Stimulated activated CD4-positive, alpha-beta T cell treated with anti-CD3 and anti-CD28 coated beads, TNF-alpha, amount 100 ng/mL, for 24 hours (primary cell): ENCODE results near the gene RECQL.

Experiments used
- DNase-seq, 3 experiments: peaks; one replicate each; pipeline ENCODE4 v3.0.0-alpha.2; 2020; ENCODE audit warnings: low read depth in 3 of 3

RECQL gene, protein sequence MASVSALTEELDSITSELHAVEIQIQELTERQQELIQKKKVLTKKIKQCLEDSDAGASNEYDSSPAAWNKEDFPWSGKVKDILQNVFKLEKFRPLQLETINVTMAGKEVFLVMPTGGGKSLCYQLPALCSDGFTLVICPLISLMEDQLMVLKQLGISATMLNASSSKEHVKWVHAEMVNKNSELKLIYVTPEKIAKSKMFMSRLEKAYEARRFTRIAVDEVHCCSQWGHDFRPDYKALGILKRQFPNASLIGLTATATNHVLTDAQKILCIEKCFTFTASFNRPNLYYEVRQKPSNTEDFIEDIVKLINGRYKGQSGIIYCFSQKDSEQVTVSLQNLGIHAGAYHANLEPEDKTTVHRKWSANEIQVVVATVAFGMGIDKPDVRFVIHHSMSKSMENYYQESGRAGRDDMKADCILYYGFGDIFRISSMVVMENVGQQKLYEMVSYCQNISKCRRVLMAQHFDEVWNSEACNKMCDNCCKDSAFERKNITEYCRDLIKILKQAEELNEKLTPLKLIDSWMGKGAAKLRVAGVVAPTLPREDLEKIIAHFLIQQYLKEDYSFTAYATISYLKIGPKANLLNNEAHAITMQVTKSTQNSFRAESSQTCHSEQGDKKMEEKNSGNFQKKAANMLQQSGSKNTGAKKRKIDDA

DNA sequence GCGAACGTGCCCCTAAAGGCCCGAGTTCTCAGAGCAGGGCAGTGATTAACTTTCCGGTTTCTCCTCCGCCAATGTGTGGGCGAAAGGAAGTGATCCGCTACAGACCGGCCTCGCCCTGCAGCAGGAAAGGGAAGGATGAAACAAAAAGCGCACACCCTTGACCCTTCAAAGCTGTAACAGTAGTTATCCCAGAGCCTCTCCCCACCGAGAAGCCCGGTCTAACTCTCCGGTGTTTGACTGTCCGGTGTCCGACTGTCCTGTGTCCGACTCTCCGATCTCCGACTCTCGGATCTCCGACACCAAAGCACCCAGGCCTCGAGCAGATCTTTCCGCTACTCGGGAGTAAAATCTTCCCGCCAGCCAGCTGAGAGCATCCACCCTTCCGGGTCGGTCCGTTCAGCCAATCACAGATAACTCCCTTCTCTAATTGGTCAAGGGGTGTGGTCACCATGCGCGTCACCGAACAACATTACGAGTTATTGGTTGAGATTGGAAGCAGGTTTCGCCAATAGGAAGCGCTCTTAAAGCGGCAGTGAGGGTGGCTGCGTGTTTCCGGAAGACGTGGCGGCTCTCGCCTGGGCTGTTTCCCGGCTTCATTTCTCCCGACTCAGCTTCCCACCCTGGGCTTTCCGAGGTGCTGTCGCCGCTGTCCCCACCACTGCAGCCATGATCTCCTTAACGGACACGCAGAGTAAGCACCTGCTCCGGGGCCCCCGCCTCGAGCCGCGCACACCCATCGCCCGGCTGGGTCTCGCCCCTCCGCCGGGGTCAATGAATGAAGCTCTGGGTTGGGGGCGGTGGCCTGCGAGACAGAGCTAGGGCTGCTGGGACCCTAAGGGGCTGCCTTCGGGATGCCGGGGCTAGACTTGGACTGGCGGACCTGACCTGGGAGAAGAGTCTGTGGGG, at the start of gene RECQL, which contains the start of gene GOLT1B:
RECQL (minus strand) TSS at position 378 of the 906 bp plus-strand sequence. CDS start 2,065 bp downstream, outside the sequence.
GOLT1B (plus strand) TSS at position 532 of the 906 bp plus-strand sequence; CDS start at position 667, 135 bp downstream.
- peak; percentile 73 to 84 (median 84) for DNase-seq

DNA sequence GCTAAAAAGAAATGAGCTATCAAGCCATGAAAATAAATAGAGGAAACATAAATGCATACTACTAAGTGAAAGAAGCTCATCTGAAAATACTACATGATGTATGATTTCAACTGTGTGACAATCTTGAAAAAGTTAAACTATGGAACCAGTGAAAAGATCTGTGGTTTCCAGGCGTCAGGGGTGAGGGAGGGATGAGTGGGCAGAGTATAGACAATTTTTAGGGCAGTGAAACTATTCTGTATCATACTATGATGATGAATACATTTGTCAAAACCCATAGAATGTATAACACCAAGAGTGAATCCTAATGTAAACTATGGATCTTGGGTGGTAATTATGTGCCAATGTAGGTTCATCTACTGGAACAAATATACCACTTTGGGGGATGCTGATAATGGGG, 46.0 kb upstream of the RECQL start:
- DNase-seq = peak in 1 of 3 experiments; percentile 16

DNA sequence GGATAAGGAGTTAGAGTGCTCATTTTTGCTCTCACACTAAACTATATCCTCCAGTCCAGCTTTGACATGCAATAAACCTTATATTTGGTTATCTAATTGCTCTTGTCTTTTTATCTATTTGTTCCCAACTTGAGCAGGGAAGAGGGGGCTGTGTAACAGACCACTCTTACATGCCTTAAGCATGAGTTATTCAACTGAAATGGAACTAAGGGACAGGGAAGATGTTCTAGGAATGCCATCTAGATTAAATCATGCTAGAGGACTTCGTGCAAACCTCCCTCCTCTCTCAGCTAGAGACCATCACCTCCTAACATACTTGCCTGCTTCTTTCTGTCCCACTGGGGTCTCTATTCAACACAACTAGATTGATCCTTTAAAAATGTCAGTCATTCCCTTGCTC, 45.3 kb upstream of the RECQL start:
- no peak for DNase-seq

DNA sequence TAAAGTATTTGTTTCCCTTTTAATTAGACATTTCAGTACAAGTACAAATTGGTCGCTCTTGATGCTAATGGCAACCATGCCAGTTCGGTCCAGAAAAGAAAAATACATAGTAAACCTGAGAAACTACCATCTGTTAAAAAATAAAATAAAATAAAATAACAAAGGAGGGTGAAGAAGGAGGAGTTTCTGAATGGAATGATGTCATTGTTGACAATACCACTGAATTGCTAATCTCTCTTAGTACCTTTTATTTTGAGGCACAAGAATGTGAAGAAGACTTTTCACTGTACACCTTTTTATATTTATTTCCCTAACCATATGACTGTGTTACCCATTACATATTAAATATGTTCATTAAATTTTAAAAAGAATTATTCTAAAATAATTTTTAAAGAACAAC, 44.1 kb upstream of the RECQL start:
- no peak for DNase-seq

DNA sequence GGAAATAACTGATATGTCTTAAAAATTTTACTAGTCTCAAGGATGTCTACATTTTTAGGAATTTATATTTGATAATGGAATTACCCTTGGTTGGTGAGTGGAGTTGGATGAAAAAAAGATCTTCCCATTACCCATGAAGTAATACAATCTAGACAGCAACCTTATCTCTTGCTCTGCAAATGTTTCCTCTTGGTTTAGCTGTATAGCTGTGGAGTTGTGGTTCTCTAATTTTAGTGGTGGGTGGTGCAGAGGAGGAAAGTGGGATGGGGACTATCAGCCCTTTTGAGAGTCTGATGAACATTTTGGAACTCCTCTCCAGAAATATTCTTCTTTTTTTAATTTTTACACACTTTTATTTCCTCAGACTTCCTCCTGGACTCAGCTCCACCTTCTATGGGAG, 41.7 kb upstream of the RECQL start:
- DNase-seq = no peak

- DNase-seq = no peak
Measured at GRCh38 chr12:21542403-21542802, 41.0 kb upstream of the RECQL start.

DNA sequence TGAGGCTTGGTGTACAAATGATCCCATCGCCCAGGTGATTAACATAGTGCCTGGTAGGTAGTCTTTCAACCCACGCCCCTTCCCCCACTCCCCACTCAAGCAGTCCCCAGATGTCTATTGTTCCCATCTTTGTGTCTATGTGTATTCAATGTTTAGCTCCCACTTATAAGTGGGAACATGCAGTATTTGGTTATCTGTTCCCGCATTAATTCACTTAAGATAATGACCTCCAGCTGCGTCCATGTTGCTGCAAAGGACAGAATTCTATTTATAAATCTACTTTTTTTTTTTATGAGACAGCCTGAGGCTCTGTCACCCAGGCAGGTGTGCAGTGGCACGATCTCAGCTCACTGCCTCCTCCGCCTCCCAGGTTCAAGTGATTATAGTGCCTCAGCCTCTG, 40.3 kb upstream of the RECQL start:
- no peak for DNase-seq

- DNase-seq = no peak
Measured at GRCh38 chr12:21539797-21540196, 38.4 kb upstream of the RECQL start.

GRCh38 chr12:21538061-21538653, 36.7 kb upstream of the RECQL start:
- DNase-seq = no peak

GRCh38 chr12:21529456-21529855, 28.0 kb upstream of the RECQL start:
- no peak for DNase-seq

DNA sequence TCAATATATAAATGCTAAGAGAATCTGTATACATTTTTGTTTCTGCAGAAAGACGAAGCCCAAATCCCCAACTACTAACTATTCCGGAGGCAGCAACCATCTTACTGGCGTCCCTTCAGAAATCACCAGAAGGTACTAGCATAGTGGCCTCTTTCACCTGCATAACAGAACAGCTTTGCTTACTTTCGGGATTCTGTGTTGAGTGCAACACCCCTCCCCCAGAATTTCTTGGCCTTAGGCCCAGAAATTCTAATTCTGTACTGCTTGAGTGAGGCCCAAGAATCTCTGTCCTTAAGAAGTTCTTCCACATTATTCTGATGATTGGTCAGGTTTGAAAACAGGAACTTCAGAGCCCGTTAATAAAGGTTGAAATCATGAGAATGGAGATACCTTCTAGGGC, 27.5 kb upstream of the RECQL start:
- DNase-seq = no peak

- peak; percentile 31 to 59 (median 32) for DNase-seq
Measured at GRCh38 chr12:21527451-21528180, 26.2 kb upstream of the RECQL start.

- DNase-seq = no peak
Measured at GRCh38 chr12:21526721-21527345, 25.4 kb upstream of the RECQL start.

- DNase-seq = no peak
Measured at GRCh38 chr12:21526053-21526452, 24.6 kb upstream of the RECQL start, which contains the start of gene SPX. Gene SPX (plus strand): TSS chr12:21526296. CDS start chr12:21526473, 177 bp downstream.

DNA sequence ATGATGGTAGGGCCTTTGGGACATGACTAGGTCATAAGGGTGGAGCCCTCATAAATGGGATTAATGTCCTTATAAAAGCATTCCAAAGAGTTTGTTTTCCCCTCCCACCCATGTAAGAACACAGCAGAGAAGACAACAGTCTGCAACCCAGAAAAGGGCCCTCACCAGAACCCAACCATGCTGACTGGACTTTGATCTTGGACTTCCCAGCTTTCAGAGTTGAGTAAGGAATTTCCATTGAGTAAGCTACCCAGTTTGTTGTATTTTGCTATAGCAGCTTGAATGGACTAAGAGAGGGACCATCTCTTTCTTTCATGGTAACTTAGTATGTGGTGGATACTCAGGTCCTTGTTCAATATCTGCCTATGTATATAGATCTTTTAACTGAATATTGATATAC, 21.7 kb upstream of the RECQL start:
- no peak for DNase-seq

DNA sequence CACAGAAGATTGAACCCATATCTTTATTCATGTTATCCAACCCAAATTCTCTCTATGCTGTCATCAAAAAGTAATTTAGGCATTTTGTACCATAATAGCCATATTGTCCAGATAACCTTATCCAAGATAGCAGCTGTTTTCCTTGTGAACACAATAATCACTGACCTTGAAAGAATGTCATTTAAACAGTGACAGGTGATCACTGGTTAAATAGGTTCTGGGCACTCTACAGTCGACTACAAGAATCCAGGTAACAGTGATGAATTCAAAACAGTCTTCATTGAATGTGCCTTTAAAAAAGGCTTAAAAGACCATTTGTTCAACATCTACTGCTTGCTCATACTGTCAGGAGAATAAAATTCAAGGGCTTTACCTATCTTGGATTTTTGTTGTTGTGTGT, 20.1 kb upstream of the RECQL start:
- DNase-seq = no peak

DNA sequence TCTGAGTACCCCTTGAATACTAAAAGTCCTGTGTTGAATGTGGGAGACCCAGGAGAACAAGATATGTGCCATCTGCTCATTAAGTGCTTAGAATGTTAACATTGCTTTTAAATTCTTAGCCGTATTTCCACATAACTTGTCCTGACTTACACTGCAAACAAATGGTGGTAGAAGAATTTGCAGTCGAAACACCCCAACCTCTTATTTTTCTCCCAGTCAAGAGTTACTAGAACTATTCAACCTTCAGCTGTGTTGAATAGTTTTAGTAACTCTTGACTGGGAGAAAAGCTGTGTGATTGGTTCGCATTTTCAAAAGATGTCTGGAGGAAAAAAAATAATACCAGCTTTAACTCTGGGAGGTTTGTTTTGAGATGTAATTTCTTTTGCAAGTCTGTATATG, 17.0 kb upstream of the RECQL start:
- DNase-seq = no peak

GRCh38 chr12:21516281-21516680, 14.8 kb upstream of the RECQL start:
- DNase-seq = no peak

- no peak for DNase-seq
Measured at GRCh38 chr12:21509768-21510167, 8.3 kb upstream of the RECQL start.

- no peak for DNase-seq
Measured at GRCh38 chr12:21507849-21508248, 6.4 kb upstream of the RECQL start.
